BE2C (cell line): ENCODE data around the gene SPTAN1.

Source experiments
- DNase-seq: peaks from one replicate; pipeline ENCODE4 v3.0.0-alpha.2; 2020
- H3K27me3 ChIP-seq: fragments of 250-450 bp; sonication (Bioruptor Pico); 2 replicates; pipeline ENCODE4 v1.5.1; 2020; ENCODE audit warnings: mild to moderate bottlenecking
- H3K36me3 ChIP-seq: fragments of 250-450 bp; sonication (Bioruptor Pico); 2 replicates; pipeline ENCODE4 v1.5.1; 2020; ENCODE audit warnings: mild to moderate bottlenecking
- H3K4me1 ChIP-seq: fragments of 250-450 bp; sonication (Bioruptor Pico); 2 replicates; pipeline ENCODE4 v1.5.1; 2020
- H3K4me3 ChIP-seq: 2 replicates; pipeline ENCODE4 v1.5.1; 2011; ENCODE audit warnings: low read depth, low read length
- H3K9me3 ChIP-seq: fragments of 250-450 bp; sonication (Bioruptor Pico); 2 replicates; pipeline ENCODE4 v1.5.1; 2020
- CTCF ChIP-seq: IDR thresholded peaks from 2 replicates; pipeline ENCODE4 v1.5.1; 2012; ENCODE audit warnings: mild to moderate bottlenecking, low read depth, low read length

Gene SPTAN1

GRCh38 chr9:128627127-128627715 is 74.8 kb downstream of the SPTAN1 start:
- no peak for TF ChIP-seq CTCF
- Histone ChIP-seq H3K9me3 (no peaks in the 10 kb centered on the region), H3K36me3 (peaks cover 67% of the 10 kb centered on the region), H3K4me1 (no peaks in the 10 kb centered on the region), H3K4me3 (no peak overlapping the region), H3K27me3 (no peaks in the 10 kb centered on the region)
- DNase-seq, result no peak

DNA sequence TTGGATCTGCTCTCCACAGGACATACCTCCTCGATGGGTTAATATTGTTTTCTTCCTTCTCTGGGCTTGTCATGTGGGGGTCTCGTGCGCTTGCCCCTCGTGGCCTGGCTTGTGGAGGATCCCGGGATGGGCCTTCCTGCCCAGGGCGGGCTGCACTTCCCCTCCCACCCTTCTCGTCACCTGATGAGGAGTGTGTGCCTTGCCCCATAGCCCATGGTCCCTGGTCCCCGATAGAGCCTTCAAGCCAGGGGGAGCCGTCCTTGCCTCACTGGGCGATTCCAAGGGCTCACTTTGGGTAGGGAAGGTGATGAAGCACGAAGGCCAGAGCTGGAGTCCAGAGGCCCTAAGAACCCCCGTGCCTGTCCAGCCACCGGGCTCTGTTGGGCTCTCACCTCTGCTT is 75.5 kb downstream of the SPTAN1 start:
- Histone ChIP-seq H3K27me3 (no peaks in the 10 kb centered on the region), H3K4me1 (no peaks in the 10 kb centered on the region), H3K36me3 (peaks cover 73% of the 10 kb centered on the region), H3K9me3 (no peaks in the 10 kb centered on the region), H3K4me3 (no peak overlapping the region)
- DNase-seq, result no peak
- no peak for TF ChIP-seq CTCF

- peaks cover 80% of the 10 kb centered on the region for H3K36me3 ChIP-seq
- H3K4me1 ChIP-seq, result no peaks in the 10 kb centered on the region
- no peaks in the 10 kb centered on the region for H3K9me3 ChIP-seq
- H3K4me3 ChIP-seq, result no peak overlapping the region
- H3K27me3 ChIP-seq, result no peaks in the 10 kb centered on the region
- no peak for TF ChIP-seq CTCF
- no peak for DNase-seq
These were observed 76.2 kb downstream of the SPTAN1 start for GRCh38 chr9:128628471-128629048.

DNA sequence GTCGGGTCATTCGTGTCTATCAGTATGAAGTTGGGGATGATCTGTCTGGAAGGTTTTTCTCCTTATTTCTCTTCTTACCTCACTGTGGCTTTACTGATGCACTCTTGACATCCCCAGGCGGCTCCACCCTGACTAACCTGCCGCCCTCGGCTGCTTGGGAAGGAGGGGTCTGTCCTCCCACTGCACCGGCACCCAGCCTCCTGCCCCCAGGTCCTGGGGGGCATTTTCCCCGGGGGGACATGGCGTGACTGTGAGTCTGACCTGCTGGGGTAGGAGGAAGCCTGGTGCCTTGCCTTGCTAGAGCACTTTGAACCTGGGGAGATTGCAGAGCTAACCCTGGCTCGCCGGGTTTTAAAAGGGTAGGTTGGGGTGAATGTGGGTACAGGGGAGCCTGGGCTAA is 76.7 kb downstream of the SPTAN1 start:
- H3K4me3 ChIP-seq, result no peak overlapping the region
- no peaks in the 10 kb centered on the region for H3K27me3 ChIP-seq
- H3K9me3 ChIP-seq, result no peaks in the 10 kb centered on the region
- DNase-seq, result no peak
- peaks cover 84% of the 10 kb centered on the region for H3K36me3 ChIP-seq
- no peak for TF ChIP-seq CTCF
- H3K4me1 ChIP-seq, result no peaks in the 10 kb centered on the region

DNA sequence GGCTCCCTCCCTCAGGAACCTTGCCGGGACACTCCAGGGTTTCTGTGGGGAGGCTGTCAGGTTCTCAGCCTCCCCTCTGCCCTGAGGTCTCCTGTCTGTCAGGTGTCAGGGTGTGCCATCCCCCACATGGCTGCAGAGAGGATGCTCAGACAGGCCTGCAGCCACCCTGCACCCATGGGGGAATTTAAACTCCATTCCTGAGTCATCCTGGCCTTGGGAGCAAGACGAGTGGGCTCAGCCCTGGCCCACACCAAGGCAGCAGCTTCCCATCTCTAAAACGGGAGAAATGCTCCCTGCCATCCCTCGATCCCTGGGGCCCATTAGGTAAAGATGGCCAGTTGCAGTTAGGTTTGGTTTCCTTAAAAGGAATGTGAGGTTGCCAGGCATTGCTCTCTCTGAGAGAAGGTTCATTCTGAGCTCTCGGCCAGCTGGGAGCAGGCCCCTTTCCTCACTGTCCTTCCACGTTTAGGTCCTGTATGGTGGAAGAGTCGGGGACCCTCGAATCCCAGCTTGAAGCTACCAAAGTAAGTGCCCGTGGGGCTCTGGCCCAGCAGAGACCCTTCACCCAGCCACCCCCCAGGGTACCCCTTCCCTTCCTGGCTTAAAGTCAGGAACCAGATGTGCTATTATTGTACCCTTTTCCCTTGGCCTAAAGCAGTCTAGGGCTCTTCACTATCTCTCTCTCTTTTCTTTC is 77.6 kb downstream of the SPTAN1 start:
- Histone ChIP-seq H3K4me1 (no peaks in the 10 kb centered on the region), H3K9me3 (no peaks in the 10 kb centered on the region), H3K27me3 (no peaks in the 10 kb centered on the region), H3K36me3 (peaks cover 84% of the 10 kb centered on the region), H3K4me3 (no peak overlapping the region)
- no peak for TF ChIP-seq CTCF
- DNase-seq, result no peak

DNA sequence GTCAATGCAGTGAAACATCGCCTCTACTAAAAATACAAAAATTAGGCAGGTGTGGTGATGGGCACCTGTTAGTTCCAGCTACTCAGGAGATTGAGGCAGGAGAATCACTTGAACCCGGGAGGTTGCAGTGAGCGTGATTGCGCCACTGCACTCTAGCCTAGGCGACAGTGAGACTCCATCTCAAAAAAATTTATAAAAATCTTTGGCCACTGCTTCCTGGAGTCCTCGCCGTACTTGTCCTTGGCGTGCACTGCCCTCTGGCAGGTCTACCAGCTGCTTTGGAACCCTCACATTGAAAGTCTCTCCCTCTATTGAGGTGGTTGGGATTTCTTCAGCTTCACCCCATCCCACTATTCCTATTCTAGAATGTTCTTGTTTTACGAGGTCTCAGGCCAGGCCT is 79.2 kb downstream of the SPTAN1 start:
- Histone ChIP-seq H3K4me3 (no peak overlapping the region), H3K9me3 (no peaks in the 10 kb centered on the region), H3K27me3 (no peaks in the 10 kb centered on the region), H3K36me3 (peaks cover 79% of the 10 kb centered on the region), H3K4me1 (peaks cover 13% of the 10 kb centered on the region)
- no peak for TF ChIP-seq CTCF
- no peak for DNase-seq
